COLO829 (cell line): ENCODE data around the gene TPSB2.

Experiments used
- DNase-seq: peaks from one replicate; pipeline ENCODE4 v3.0.0; 2012; ENCODE audit warnings: low spot score

TPSB2 gene

DNA sequence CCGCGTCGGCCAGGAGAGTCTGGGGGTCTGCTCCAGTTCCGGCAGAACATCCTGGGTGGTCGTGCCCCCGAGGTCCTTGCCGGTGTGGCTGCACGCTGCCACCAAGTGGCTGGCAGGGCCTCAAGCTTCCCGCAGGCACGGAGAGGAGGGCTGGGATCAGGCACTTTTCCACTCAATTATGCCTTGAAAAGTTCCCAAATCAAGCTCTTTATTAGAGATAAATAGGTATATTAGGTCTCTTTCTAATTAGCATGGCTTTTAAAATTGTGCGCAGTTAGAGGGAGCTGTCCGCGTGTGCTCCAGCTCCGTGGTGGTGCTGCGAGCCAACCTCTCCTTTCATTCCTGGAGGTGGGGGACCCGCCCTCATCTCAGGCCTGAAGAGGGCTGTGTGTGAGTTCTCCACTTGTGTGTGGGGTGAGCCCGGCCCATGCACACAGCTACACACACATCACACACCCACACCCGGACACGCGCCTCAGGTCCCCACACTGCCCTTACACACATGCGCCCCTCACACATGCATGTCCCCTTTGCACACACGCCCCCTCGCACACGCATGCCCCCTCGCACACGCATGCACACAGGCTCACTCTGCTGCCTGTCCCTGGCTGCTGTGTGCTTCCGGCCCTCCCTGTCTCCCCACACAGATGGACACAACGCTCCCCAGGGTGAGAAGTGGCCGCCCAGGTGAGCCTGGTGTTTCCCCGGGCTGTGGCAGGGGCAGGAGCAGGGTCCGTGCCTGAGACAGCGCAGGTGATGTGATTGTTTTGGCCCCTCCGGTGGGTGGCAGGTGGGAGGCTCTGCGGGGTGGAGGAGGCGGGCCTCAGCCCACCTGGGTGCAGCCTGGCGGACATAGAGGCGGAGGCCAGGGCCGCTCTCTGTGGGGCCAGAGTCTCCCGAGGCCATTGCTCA lies 48.3 kb downstream of the TPSB2 start:
- DNase-seq, result no peak

DNA sequence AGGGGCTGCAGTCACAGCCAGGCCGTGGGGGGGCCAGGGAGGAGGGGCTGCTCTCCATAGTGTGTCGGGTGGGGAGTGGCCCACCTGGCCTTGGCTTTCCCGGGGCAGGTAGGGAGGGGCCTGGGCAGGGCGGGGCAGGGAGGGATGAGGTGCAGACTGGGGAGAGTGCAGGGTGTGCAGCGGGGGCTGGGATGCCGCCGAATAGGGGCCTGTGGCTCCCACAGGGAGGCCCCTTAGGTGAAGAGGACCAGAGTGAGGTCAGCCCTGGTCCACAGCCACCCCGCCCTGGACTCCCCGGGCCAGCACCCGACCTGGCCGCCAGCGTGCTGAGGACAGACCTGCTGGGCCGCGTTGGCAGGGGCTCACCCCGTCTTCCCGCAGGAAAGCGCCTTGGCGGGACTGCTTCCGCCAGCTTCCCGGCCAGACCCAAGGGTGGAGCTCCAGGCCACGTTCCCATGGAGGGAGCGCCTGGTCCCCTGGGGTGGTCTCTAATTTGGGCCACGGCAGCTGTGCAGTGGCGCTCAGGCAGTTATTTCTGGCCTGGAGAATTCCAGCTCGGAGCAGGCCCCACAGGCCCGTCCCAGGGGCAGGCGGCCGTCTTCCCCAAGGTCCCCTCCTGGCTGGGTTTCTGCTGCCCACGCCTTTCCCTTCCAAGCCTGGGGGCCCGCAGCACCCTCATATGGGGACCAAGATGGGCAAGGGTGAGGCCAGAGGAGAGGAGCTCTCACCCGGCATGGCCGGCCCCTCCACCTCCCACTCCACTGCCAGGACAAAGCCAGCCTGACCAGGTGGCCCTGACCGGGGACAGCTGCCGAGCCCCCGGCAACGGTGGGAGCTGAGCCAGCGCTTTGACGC lies 49.2 kb downstream of the TPSB2 start:
- DNase-seq, result no peak
